Dendritic cell treated with granulocyte-macrophage colony-stimulating factor and Interleukin-4, amounts not matched to agents 40 ng/mL and 50 ng/mL, for 4 days (primary cell): ENCODE results near the gene WIF1.

Source experiments
- H3K27ac Mint-ChIP-seq: one replicate; pipeline ENCODE4 v1.8.0; 2022; ENCODE audit warnings: mild to moderate bottlenecking, mixed read lengths
- H3K27me3 Mint-ChIP-seq: one replicate; pipeline ENCODE4 v1.8.0; 2022; ENCODE audit warnings: mild to moderate bottlenecking, mixed read lengths
- H3K36me3 Mint-ChIP-seq: one replicate; pipeline ENCODE4 v1.8.0; 2022; ENCODE audit warnings: low read depth, mixed read lengths
- H3K4me1 Mint-ChIP-seq: one replicate; pipeline ENCODE4 v1.8.0; 2022; ENCODE audit warnings: low read depth, mixed read lengths
- H3K4me3 Mint-ChIP-seq: one replicate; pipeline ENCODE4 v1.8.0; 2022; ENCODE audit warnings: mild to moderate bottlenecking, moderate library complexity, mixed read lengths
- H3K9me3 Mint-ChIP-seq: one replicate; pipeline ENCODE4 v1.8.0; 2022; ENCODE audit warnings: mixed read lengths
- intact Hi-C: fragments of 100-400 bp; cut with micrococcal nuclease; formaldehyde crosslinking; loops from one replicate; pipeline ENCODE4 v1.15.0; 2022

The WIF1 gene

GRCh38 chr12:65045269-65045668 is 75.8 kb downstream of the WIF1 start:
- no peaks in the 10 kb centered on the region for H3K4me1 Mint-ChIP-seq
- H3K27ac Mint-ChIP-seq = no peak overlapping the region
- intact Hi-C loops = no loop called here
- H3K4me3 Mint-ChIP-seq = no peak overlapping the region
- no peaks in the 10 kb centered on the region for H3K36me3 Mint-ChIP-seq
- peaks cover 3% of the 10 kb centered on the region for H3K27me3 Mint-ChIP-seq
- H3K9me3 Mint-ChIP-seq = no peaks in the 10 kb centered on the region

GRCh38 chr12:65039301-65039700 is 81.8 kb downstream of the WIF1 start:
- Mint-ChIP-seq H3K9me3 (peaks cover 19% of the 10 kb centered on the region), H3K4me1 (no peaks in the 10 kb centered on the region), H3K27ac (no peak overlapping the region), H3K4me3 (no peak overlapping the region), H3K36me3 (no peaks in the 10 kb centered on the region), H3K27me3 (no peaks in the 10 kb centered on the region)
- intact Hi-C loops = no loop called here

- peaks cover 1% of the 10 kb centered on the region for H3K27me3 Mint-ChIP-seq
- no peak overlapping the region for H3K27ac Mint-ChIP-seq
- no peak overlapping the region for H3K4me3 Mint-ChIP-seq
- H3K36me3 Mint-ChIP-seq = no peaks in the 10 kb centered on the region
- H3K9me3 Mint-ChIP-seq = no peaks in the 10 kb centered on the region
- H3K4me1 Mint-ChIP-seq = no peaks in the 10 kb centered on the region
- intact Hi-C loops = no loop called here
Observed at GRCh38 chr12:65025136-65025535, 96.0 kb downstream of the WIF1 start.

GRCh38 chr12:65023485-65023884 is 97.6 kb downstream of the WIF1 start:
- Mint-ChIP-seq H3K9me3 (no peaks in the 10 kb centered on the region), H3K4me3 (no peak overlapping the region), H3K27me3 (peaks cover 1% of the 10 kb centered on the region), H3K27ac (no peak overlapping the region), H3K36me3 (no peaks in the 10 kb centered on the region), H3K4me1 (no peaks in the 10 kb centered on the region)
- intact Hi-C loops = no loop called here

- Mint-ChIP-seq H3K27ac (no peak overlapping the region), H3K4me3 (no peak overlapping the region), H3K27me3 (peaks cover 1% of the 10 kb centered on the region), H3K4me1 (no peaks in the 10 kb centered on the region), H3K36me3 (no peaks in the 10 kb centered on the region), H3K9me3 (no peaks in the 10 kb centered on the region)
- intact Hi-C loops = no loop called here
Observed at GRCh38 chr12:65022960-65023359, 98.1 kb downstream of the WIF1 start.

GRCh38 chr12:65022421-65022820 is 98.7 kb downstream of the WIF1 start:
- Mint-ChIP-seq H3K27me3 (peaks cover 1% of the 10 kb centered on the region), H3K9me3 (no peaks in the 10 kb centered on the region), H3K27ac (no peak overlapping the region), H3K4me3 (no peak overlapping the region), H3K36me3 (no peaks in the 10 kb centered on the region), H3K4me1 (no peaks in the 10 kb centered on the region)
- intact Hi-C loops = no loop called here

- no peak overlapping the region for H3K4me3 Mint-ChIP-seq
- H3K27ac Mint-ChIP-seq = no peak overlapping the region
- peaks cover 5% of the 10 kb centered on the region for H3K27me3 Mint-ChIP-seq
- intact Hi-C loops = no loop called here
- H3K4me1 Mint-ChIP-seq = no peaks in the 10 kb centered on the region
- no peaks in the 10 kb centered on the region for H3K36me3 Mint-ChIP-seq
- H3K9me3 Mint-ChIP-seq = no peaks in the 10 kb centered on the region
Observed at GRCh38 chr12:65019696-65020234, 101.3 kb downstream of the WIF1 start.

- Mint-ChIP-seq H3K4me3 (no peak overlapping the region), H3K27me3 (peaks cover 6% of the 10 kb centered on the region), H3K9me3 (no peaks in the 10 kb centered on the region), H3K36me3 (no peaks in the 10 kb centered on the region), H3K27ac (no peak overlapping the region), H3K4me1 (no peaks in the 10 kb centered on the region)
- intact Hi-C loops = no loop called here
Observed at GRCh38 chr12:65016881-65017650, 104.0 kb downstream of the WIF1 start.

GRCh38 chr12:65015850-65016249 is 105.3 kb downstream of the WIF1 start:
- Mint-ChIP-seq H3K4me3 (no peak overlapping the region), H3K27me3 (peaks cover 10% of the 10 kb centered on the region), H3K36me3 (no peaks in the 10 kb centered on the region), H3K27ac (no peak overlapping the region), H3K9me3 (no peaks in the 10 kb centered on the region), H3K4me1 (no peaks in the 10 kb centered on the region)
- intact Hi-C loops = no loop called here

GRCh38 chr12:65014504-65015271 is 106.4 kb downstream of the WIF1 start:
- Mint-ChIP-seq H3K4me1 (no peaks in the 10 kb centered on the region), H3K9me3 (no peaks in the 10 kb centered on the region), H3K27me3 (peaks cover 10% of the 10 kb centered on the region), H3K27ac (no peak overlapping the region), H3K4me3 (no peak overlapping the region), H3K36me3 (no peaks in the 10 kb centered on the region)
- intact Hi-C loops = no loop called here

GRCh38 chr12:65010437-65010836 is 110.7 kb downstream of the WIF1 start:
- intact Hi-C loops = no loop called here
- Mint-ChIP-seq H3K9me3 (no peaks in the 10 kb centered on the region), H3K27me3 (peaks cover 7% of the 10 kb centered on the region), H3K4me1 (no peaks in the 10 kb centered on the region), H3K36me3 (no peaks in the 10 kb centered on the region), H3K27ac (no peak overlapping the region), H3K4me3 (no peak overlapping the region)

GRCh38 chr12:65005716-65006115 is 115.4 kb downstream of the WIF1 start:
- no peaks in the 10 kb centered on the region for H3K9me3 Mint-ChIP-seq
- H3K27ac Mint-ChIP-seq = no peak overlapping the region
- no peak overlapping the region for H3K4me3 Mint-ChIP-seq
- intact Hi-C loops = no loop called here
- H3K27me3 Mint-ChIP-seq = peaks cover 2% of the 10 kb centered on the region
- H3K36me3 Mint-ChIP-seq = no peaks in the 10 kb centered on the region
- no peaks in the 10 kb centered on the region for H3K4me1 Mint-ChIP-seq

GRCh38 chr12:65004270-65004669 is 116.8 kb downstream of the WIF1 start:
- no peak overlapping the region for H3K4me3 Mint-ChIP-seq
- H3K36me3 Mint-ChIP-seq = no peaks in the 10 kb centered on the region
- intact Hi-C loops = no loop called here
- no peak overlapping the region for H3K27ac Mint-ChIP-seq
- H3K9me3 Mint-ChIP-seq = no peaks in the 10 kb centered on the region
- H3K27me3 Mint-ChIP-seq = peaks cover 2% of the 10 kb centered on the region
- H3K4me1 Mint-ChIP-seq = no peaks in the 10 kb centered on the region
